Activated CD4-positive, CD25-positive, alpha-beta regulatory T cell (primary cell): ENCODE data around the gene DDX43.
"Not testable (repeated sequence)": the region's sequence is repeated elsewhere in the genome, so short reads cannot be mapped to it uniquely, and the experiment has no call there.

Experiments
- DNase-seq, 4 experiments: peaks; one replicate each; lab custom pipeline; 2025; lab: John Stamatoyannopoulos, UW

DDX43 gene

DNA sequence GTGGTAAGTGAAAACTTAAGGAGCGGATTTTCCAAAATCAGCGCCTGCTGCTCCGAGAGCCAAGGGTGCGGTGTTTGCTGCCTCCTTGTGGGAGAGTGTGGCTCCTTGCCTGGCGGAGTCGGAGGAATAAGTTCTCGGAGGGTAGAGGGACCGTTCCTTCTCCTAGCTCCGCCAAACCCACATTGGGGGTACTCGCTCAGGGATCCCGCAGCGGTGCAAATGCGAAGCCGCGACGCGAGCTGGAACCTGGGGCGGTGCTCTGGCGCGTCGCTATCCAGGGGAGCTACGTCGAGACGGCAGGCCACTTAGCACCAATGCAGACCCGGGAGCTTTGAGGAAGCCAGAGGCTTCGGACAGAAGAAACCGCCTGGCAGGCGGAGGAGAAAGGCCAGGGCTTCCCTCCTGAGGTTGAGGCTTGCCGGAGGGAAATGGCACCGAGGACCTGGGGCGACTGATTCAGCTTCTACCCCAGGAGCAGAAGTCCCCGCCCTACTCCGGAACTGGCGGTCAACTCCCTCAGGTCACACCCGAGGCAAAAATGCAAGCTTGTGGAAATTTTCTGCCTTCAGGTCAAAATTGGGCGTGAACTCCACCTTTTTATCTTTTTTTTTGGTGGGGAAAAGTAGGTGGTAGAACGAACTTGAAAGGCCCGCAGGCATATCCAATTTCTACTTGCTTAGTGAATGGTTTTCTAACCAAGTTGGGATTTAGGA, 5.7 kb upstream of the DDX43 start:
- DNase-seq: peak in 2 of 4 experiments; percentile 8 to 9

DNA sequence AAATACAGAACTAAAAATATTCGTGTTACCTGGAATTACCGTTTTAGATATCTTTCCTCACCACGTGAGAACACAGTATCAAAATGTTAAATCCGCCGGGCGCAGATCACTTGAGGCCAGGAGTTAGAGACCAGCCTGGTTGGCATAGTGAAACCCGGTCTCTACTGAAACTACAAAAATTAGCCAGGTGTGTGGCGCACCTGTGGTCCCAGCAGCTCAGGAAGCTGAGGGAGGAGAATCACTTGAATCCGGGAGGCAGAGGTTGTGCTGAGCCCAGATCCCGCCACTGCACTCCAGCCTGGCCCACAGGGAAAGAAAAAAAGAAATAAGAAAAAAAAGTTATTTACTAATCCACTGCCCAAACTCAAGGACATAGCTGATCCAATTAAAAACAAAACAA, 4.8 kb upstream of the DDX43 start:
- no peak for DNase-seq

DNA sequence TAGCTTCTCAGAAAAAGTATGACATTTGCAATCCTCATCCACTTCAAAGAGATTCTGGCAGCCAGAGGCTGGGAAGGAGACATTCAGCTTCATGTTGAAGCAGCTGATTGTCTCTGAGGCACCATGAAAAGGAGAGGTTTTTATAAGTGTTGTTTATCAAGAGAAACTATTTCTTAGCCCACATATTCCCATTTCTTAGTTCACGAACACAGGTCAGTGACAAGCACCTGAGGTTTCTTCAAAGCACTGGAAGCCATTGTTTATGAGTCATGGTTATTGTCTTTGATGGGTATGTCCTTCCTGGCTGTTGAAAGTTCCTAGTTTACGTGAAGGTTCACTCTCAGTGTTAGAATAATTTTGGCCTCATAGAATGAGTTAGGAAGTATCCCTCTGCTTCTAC, 3.0 kb upstream of the DDX43 start:
- DNase-seq: no peak

DNA sequence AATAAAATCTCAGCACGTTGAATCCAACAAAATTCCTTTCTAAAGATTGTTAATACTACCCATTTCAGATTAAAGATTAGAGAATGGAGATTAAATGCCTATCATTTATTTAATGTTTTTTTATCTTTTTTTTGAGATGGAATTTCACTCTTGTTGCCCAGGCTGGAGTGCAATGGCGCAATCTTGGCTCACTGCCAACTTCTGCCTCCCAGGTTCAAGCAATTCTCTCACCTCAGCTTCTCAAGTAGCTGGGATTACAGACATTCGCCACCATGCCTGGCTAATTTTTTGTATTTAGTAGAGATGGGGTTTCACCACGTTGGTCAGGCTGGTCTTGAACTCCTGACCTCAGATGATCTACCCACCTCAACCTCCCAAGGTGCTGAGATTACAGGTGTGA, 2.4 kb upstream of the DDX43 start:
- not testable (repeated sequence) for DNase-seq

DNA sequence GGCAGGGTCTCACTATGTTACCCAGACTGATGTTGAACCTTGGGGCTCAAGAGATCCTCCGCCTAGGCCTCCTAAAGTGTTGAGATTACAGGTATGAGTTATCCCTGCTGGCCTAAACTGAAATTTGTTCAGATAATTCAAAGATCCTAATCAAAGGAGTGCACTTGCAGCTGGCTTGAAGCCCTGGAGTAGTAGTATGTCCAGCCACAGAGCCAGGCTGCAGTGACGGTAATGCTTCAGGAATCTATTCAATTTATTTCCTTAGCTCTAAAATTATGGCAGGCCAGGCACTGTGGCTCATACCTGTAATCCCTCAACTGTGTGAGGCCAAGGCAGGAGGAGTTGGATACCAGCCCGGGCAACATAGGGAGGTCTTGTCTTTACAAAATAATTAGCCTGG, 1.4 kb upstream of the DDX43 start:
- DNase-seq: no peak

DNA sequence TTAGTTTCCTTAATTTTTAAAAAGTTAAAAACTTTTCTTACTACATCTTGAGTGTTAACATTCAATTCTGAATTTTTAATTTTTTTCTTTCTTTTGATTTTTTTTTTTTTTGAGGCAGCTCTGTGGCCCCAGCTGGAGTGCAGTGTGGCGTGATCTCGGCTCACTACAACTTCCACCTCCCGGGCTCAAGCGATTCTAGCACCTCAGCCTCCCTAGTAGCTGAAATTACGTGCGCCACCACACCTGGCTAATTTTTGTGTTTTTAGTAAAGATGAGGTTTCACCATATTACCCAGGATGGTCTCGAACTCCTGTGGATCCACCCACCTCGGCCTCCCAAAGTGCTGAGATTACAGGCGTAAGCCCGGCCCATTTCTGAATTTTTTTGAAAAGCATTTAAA, 1.2 kb downstream of the DDX43 start:
- no peak for DNase-seq

DNA sequence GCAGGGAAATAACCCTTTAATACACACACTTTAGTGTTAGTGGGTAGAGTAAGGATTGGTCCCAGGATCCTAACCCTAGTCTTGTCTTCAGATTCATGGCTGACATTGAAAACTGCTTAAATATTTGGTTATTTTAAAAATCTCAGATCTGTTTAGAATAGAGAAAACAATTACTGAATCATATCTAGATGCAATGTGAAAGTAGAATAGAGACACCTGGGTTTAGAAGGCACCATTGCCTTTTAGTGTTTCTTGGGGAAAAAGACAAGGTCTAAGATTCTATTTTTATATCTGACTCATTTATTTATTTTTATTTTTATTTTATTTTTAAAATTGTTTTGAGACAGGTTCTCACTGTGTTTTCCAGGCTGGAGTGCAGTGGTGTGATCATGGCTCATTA, 6.0 kb downstream of the DDX43 start:
- DNase-seq: no peak

DNA sequence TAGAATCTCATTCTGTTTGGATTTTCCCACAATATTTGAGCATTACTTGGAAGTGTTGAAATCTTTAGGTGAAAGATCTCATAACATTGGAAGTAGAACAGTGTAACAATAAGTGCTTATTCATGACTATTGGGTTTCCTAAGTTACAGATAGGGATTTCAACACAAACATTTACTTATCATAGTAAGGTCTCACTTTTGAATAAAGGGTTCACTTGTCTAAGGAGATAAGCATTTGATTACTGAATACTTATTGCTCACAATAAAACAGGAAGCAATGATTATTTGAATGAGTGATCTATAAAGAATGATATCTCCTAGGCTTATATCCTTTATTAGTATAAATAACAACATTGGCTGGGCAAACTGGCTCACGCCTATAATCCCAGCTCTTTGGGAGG, 14.8 kb downstream of the DDX43 start:
- no peak for DNase-seq

DNA sequence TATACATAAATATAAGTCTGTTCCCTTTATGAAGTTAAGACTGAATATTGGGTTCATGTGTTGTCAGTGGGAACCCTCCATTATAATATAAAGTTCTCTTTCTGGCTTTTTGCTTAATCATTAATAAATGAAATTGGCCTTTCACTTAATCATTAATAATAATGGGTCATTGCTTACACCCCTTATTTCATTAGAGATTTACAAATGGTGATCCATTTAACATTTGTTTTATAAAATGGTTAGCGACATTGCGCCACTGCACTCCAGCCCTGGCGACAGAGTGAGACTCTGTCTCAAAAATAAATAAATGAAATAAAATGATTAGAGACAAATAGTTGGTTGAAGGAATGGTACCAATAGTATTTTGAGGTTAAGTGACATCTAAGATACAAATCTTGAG, 18.5 kb downstream of the DDX43 start:
- no peak for DNase-seq

DNA sequence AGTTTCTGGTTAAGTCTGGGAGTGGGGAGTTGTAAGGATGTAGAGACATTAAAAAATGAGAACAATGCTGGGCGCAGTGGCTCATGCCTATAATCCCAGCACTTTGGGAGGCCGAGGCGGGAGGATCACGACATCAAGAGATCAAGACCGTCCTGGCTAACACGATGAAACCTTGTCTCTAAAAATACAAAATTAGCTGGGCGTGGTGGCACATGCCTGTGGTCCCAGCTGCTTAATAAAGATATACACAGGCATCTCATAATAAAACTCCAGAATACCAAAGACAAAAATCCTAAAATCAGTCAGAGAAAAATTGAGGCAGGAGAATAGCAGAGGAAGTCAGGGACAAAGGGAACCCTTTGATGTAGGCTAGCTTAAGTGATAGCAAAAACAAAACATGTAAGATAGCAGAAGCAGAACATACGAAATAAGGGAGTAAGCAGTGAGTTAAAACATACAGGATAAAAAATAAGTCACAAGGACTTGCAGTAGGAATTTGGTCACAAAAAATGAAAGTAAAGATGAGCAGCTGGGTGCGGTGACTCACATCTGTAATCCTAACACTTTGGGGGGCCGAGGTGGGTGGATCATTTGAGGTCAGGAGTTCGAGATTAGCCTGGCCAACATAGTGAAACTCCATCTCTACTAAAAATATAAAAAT, 23.6 kb downstream of the DDX43 start:
- DNase-seq: no peak

DNA sequence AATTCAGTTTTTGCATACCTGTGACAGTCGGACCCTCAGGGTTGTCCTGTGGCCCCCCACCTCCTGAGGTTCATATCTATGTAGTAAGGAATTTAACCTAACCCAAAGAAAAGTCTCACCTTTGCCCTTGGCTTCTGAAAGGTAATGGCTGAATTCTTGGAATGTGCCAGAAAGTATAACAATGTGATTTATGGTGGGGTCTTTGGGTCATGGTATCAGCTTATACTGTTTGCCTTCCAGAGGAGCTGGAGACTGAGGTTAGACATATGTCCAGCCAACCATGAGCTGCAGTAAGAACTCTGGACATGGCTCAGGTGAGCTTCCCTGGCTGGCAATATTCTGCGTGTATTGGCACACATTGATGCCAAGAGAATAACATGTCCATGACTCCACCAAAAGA, 26.9 kb downstream of the DDX43 start:
- no peak for DNase-seq

DNA sequence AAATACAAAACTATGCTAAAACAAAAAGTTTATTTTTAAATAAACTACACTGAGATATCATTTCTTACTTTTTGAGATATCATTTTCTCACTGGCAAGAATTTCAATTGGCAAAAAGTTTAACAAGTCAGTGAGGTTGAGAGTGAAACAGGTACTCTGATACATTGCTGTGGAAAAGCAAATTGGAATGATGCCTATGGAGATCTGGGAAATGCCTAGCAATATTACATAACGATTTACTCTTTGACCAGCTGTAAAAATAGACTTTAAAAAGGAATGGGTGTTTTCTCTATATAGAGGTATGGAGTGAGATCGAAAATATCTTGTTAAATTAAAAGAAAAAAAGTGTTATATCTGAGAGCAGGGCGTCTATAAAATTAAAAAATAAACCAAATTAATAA, 40.6 kb downstream of the DDX43 start:
- DNase-seq: no peak

DNA sequence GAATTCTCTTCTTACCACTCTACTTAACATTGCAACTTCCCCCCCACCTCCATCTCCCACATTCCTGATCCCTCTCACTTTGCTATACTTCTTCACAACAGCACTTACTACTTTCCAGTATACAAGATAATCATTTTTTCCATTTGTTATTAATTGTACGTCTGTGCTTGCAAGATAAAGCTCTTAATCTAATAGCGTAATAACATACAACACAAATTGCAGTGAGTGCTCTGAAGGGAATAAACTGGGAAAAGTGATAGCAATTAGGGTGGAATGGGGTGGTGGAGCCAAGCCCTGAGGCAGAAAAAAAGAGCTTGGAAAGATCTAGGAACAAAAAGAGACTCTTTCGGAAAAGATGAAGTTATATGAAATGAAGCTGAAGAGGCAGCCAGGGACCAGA, 48.9 kb downstream of the DDX43 start:
- DNase-seq: no peak

DNA sequence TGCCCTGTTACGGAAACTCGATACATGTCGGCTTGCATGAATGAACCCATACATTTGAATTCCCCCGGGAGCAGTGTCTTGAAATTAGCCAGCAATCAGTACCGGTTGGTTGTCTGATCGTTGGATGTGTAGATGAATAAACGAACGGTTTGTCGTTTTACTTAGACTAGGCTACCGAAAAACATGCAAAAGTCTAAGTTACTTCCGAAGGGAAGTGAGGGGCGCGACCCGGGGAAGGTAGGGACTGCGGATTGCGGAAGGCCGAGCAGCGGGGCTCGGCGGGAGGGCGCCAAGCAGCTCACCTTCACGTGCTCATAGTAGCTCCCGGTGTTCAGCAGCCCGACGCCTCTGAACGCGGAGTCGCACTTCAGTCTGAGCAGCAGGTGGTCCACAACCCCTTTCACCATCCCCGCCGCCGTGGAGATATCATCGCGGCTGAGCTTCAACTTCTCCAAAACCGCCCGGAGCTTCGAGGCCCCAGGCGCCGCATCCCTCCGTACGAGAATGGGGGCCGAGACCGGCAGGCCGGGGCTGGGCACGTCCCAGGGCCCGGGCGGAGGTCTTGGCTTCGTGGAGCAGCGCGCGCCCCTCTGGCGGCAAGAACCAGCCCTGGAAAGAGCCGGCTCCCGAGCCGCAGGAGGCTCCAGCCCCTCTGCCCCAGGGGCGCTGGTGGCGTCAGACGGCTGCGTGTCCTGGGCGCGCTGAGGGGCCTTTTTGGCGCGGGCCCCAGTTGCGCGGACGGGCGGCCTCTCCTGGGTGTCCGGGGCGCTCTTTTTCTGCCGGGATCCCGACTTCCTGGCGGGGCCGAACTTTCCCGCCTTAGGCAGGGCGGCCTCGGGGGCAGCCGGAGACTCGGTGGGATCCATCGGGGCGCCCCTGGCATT, 56.8 kb downstream of the DDX43 start:
- peak in 3 of 4 experiments; percentile 13 to 22 (median 17) for DNase-seq

DNA sequence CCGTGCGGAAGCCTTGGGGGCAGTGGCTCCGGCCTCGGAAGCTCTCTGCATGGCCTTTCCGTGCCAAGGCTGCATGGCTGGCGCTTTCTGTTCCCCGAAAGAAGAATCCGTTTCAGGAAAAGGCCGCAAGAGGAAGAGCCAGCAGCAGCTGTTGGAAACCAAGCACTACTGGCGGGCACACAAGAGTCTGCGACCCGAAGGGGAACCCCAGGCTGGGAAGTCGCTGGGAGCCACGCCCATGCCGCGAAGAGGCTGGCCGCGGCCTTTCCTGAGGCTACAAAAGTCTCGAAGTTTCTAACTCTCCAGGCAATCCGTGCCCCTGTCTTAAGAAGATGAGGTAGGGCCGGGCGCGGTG, 57.5 kb downstream of the DDX43 start, which contains the start of gene CGAS:
Gene CGAS, minus strand, starts transcription at position 191 of the 355 bp plus-strand sequence. Its CDS starts 116 bp downstream, at position 75.
- DNase-seq: peak; percentile 38 to 50 (median 42)

DNA sequence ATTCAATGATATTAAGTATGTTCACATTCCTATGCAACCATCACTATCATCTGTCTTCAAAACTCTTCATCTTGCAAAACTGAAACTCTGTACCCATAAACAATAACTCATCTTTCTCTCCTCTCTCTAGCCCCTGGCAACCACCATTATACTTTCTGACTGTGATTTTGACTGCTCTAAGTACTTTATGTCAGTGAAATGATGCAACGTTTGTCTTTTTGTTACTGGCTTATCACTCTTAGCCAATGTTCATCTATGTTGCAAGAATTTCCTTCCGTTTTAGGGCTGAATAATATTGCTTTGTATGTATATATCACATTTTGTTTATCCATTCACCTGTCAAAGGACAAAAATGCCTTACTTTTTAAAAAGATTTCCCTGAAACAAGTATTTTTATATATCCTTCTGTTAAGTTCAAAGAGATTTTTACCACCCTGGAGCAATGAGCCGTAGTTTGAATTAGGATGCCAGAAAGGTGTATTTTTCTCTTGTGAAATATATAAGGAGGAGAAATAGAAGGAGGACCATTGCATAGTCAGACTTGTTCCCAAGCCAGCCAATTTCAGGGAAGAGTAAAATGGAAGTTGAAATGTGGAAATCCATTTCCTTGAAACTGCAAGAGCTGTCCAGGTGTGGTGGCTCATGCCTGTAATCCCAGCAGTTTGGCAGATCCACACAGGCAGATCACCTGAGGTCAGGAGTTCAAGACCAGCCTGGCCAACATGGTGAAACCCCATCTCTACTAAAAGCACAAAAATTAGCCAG, 61.4 kb downstream of the DDX43 start:
- DNase-seq: no peak

DNA sequence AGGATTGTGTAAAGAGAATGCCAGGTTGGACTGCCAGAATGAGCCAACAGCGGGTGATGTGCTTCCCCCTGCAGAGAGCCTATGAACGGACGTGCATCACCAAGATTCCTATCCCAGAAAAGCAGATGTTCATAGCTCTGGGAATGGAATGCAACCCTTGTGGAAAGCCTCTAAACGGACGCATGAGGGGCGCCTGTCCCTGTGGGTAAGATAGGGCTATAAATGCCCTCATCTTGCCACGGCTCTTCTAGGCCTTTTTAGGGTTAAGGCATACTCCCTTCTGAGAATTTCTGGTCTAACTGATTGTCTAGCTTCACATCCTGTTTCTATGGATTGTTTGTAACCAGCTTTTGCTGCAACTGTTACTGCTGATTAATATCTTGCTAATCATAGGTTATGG, 64.8 kb downstream of the DDX43 start:
- DNase-seq: not testable (repeated sequence)

DNA sequence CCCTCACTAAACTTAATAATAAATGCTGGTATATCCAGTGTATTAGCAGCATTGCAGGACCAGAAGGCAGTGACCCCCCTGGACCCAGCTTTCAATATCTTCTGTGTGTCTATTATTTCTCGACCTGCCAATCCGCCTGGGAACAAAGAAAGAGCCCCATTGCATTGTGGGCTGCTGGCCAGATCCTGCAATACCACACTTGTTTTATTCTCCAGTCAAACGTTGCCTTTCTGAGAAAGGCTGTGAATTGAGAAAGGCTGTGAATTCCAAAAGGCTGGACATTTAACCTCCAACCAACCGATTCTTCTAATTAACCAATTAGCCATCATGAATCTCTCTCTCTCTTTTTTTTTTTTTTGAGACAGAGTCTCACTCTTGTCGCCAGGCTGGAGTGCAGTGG, 65.4 kb downstream of the DDX43 start:
- no peak for DNase-seq

DNA sequence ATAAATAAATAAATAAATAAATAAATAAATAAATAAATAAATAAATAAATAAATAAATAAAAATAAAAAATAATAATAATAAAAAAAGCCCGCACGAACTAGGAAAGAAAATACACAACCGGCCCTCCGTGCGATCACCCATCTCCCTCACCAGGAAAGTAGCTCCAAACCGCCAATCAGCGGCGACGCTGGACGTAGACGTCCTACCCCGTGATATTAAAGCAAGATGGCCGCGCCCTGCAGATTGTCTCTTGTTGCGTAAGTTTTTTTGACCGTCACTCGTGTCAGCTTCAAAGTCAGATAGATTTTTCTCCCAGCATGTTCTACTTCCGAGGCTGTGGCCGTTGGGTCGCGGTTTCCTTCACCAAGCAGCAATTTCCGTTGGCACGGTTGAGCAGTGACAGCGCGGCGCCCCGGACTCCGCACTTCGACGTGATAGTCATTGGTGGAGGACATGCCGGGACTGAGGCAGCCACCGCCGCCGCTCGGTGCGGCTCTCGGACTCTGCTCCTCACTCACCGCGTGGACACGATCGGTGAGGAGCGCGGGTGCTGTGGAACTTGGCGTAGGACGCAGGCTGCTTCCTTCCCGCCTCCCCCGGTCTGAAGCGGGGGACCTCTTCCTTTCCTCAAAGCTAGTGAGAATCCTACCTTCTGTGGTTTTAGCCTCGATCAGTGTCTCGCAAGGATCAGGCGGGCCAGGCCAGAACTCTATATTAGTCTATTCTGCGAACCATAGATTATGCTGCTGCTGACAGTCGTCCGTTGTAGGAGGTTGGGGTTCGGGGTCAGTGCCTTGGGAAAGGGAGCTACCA, 67.1 kb downstream of the DDX43 start, which contains the start of gene MTO1:
Gene MTO1, plus strand, starts transcription at position 201 of the 814 bp plus-strand sequence. Its CDS starts 118 bp downstream, at position 319.
- peak; percentile 63 to 73 (median 64) for DNase-seq
